ENCODE data around the gene KRTAP12-4. TPM values are rescaled to one million over a fixed set of nuclear protein-coding genes. Genes with fewer than 3 reads are reported as not detected.

The KRTAP12-4 gene
- polyA plus RNA-seq, 1 experiment, result not detected

GRCh38 chr21:44701541-44701940 is 47.1 kb upstream of the KRTAP12-4 start:
- POLR2A ChIA-PET, result no interaction called here
- peaks cover 27% of the 10 kb centered on the region for H3K27me3 ChIP-seq (ENCODE audit: control insufficient read depth, insufficient read depth, low read length)
- CTCF ChIA-PET, result interaction anchor here (0.7 kb wide), 1 partner anchor 9 kb away, joined by 3 read pairs; no protein-coding TSS in a partner anchor

DNA sequence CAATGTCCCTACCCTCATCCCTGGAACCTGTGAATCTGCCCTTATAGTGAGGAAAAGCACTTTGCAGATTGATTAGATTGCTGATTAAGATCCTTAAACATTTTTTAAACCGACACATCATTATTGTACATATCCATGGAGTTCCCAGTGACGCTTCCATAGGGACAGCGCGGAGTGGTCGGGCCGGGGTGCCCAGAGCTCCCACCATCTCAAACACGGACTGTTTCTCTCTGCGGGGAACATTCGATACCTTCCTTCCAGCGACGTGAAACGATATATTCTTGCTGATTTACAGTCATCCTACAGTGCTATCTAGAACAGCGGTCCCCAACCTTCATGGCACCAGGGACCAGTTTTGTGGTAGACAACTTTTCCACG is 46.6 kb upstream of the KRTAP12-4 start:
- Histone ChIP-seq H3K27me3 (ENCODE audit: control insufficient read depth, insufficient read depth, low read length) (peaks cover 24% of the 10 kb centered on the region), H3K36me3 (ENCODE audit: control insufficient read depth, insufficient read depth, low read length) (no peaks in the 10 kb centered on the region), H3K4me3 (ENCODE audit: low read depth, low read length) (no peak overlapping the region)
- no peak for DNase-seq (ENCODE audit: low read depth)
- POLR2A ChIA-PET, result no interaction called here
- CTCF ChIA-PET, result interaction anchor here (0.7 kb wide), 1 partner anchor 9 kb away, joined by 3 read pairs; no protein-coding TSS in a partner anchor
- TF ChIP-seq, protein P1, sequence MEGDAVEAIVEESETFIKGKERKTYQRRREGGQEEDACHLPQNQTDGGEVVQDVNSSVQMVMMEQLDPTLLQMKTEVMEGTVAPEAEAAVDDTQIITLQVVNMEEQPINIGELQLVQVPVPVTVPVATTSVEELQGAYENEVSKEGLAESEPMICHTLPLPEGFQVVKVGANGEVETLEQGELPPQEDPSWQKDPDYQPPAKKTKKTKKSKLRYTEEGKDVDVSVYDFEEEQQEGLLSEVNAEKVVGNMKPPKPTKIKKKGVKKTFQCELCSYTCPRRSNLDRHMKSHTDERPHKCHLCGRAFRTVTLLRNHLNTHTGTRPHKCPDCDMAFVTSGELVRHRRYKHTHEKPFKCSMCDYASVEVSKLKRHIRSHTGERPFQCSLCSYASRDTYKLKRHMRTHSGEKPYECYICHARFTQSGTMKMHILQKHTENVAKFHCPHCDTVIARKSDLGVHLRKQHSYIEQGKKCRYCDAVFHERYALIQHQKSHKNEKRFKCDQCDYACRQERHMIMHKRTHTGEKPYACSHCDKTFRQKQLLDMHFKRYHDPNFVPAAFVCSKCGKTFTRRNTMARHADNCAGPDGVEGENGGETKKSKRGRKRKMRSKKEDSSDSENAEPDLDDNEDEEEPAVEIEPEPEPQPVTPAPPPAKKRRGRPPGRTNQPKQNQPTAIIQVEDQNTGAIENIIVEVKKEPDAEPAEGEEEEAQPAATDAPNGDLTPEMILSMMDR (IDR thresholded peaks at IDR 0.05; ENCODE audit: insufficient read depth, low read depth, low read length), result no peak

More at GRCh38 chr21:44701541-44701940, 47.1 kb upstream of the KRTAP12-4 start:
- TF ChIP-seq, protein P1 (IDR thresholded peaks at IDR 0.05; ENCODE audit: insufficient read depth, low read depth, low read length), result no peak
- no peaks in the 10 kb centered on the region for H3K36me3 ChIP-seq (ENCODE audit: control insufficient read depth, insufficient read depth, low read length)
- DNase-seq (ENCODE audit: low read depth), result no peak
- H3K4me3 ChIP-seq (ENCODE audit: low read depth, low read length), result no peak overlapping the region

DNA sequence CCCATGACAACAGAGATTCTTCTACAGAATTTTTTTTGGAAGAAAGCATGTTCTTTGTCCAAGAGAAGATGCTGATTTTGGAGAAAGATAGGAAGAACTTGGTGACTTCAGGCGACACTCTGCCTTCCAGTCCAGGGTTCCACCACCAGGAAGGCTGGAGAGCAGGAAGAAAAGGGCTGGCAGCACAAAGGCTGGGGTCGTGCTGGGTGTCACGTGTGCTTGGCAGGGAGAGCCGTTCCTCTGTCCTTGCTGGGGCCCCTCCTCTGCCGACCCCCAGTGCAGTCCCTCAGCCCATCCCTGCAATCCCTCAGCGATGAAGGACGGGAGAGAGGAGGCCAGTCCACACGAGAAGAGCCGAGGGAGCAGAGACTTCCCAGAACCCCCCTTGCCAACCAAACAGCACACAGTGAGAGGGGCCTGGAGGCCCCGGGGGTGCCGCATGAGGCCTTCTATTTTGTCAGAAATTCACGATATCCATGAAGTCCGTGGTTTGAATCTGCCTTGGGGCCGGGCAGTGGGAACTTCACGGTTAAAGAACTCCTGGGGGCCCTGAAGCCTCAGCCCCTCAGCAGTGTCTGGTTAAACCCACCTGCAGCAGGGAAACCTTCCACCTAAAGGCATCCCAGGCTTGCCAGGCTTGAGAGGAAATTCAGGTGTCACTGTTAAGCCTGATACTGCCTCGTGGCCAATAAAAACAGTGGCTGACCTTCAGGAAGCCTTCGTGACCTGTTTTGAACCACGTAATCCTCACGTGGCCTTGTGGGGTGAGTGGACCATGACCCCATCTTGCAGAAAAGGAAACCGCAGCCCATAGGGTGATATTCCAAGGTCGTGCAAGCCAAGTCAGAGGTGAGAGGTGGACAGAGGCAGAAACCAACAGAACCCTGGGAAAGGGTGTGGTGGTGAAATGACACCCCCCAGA is 45.9 kb upstream of the KRTAP12-4 start:
- POLR2A ChIA-PET, result no interaction called here
- TF ChIP-seq, protein P1 (IDR thresholded peaks at IDR 0.05; ENCODE audit: insufficient read depth, low read depth, low read length), result no peak
- CTCF ChIA-PET, result no interaction called here
- Histone ChIP-seq H3K36me3 (ENCODE audit: control insufficient read depth, insufficient read depth, low read length) (no peaks in the 10 kb centered on the region), H3K4me3 (ENCODE audit: low read depth, low read length) (no peak overlapping the region), H3K27me3 (ENCODE audit: control insufficient read depth, insufficient read depth, low read length) (peaks cover 22% of the 10 kb centered on the region)
- no peak for DNase-seq (ENCODE audit: low read depth)

DNA sequence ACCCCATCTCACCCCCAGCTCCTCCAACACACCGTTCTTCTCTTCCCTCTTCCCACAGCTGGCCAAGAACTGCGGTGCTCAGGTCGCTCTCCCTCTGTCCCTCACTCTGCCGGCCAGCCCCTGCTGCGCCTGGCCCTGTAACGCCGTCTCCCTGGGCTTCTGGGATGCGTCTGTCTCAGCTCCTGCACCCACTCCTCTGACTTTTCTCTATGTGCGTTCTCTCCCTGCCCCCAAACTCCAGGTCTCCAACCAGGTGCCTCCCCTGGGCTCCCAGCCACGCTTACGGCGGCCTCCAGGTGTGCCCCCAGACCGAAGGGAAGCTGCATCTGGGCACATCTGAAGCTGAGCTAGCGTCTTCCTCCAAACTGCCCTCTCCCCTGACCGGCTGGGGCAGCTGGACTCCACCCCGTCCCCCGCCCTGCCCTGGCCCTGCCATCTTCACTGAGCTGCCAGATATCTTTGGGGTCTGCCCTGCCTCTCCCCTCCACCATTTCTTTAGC is 45.1 kb upstream of the KRTAP12-4 start:
- DNase-seq (ENCODE audit: low read depth), result no peak
- no peak overlapping the region for H3K4me3 ChIP-seq (ENCODE audit: low read depth, low read length)
- TF ChIP-seq, protein P1 (IDR thresholded peaks at IDR 0.05; ENCODE audit: insufficient read depth, low read depth, low read length), result no peak
- POLR2A ChIA-PET, result no interaction called here
- CTCF ChIA-PET, result no interaction called here
- H3K27me3 ChIP-seq (ENCODE audit: control insufficient read depth, insufficient read depth, low read length), result peaks cover 22% of the 10 kb centered on the region
- no peaks in the 10 kb centered on the region for H3K36me3 ChIP-seq (ENCODE audit: control insufficient read depth, insufficient read depth, low read length)
